SK-N-MC (cell line): ENCODE data around the gene DNAAF5.

Experiments
- EZH2 ChIP-seq: fragments of 200-600 bp; sonication (generic); IDR thresholded peaks from one replicate; pipeline ENCODE4 v1.6.1; 2017; ENCODE audit warnings: antibody characterized with exemption
- POLR2AphosphoS5 ChIP-seq: IDR thresholded peaks from 2 replicates; pipeline ENCODE4 v1.6.1; 2012; ENCODE audit warnings: mild to moderate bottlenecking, low read depth, low read length, borderline replicate concordance

DNA sequence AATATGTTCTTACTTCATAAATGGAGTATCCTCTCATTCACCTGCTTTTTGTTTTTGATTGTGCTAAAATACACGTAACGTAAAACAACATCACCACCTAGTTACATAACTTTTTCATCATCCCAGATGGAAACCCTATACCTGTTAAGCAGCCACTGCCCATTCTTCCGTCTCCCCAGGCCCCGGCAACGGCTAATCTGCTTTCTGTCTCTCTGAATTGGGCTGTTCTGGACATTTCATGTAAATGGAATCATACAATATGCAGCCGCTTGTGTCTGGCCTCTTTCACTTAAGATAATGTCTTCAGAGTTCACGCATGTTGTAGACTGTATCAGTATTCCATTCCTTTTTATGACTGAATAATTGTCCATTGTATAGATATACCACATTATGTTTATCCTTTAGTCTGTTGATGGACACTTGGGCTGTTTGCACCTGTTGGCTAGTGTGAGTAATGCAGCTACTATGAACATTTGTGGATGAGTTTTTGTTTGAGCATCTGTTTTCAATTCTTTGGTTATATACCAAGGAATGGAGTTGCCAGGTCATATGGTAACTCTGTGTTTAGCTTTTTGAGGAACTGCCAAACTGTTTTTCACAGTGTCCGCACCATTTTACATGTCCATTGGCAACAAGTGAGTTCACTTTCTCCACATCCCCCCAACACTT, 91.7 kb downstream of the DNAAF5 start:
- no peak for TF ChIP-seq EZH2
- TF ChIP-seq POLR2AphosphoS5 = no peak
